Activated T-cell treated with anti-CD3 and anti-CD28 coated beads, Interleukin-2, amount 50 U/mL, for 24 hours (primary cell): ENCODE measurements around the gene IMP3.

Experiments
- DNase-seq: peaks from one replicate; pipeline ENCODE4 v3.0.0-alpha.2; 2020
- H3K27ac Mint-ChIP-seq: 2 replicates; pipeline ENCODE4 v1.8.0; 2020; ENCODE audit warnings: mild to moderate bottlenecking, mixed read lengths
- H3K27me3 Mint-ChIP-seq: 2 replicates; pipeline ENCODE4 v1.8.0; 2020; ENCODE audit warnings: mixed read lengths
- H3K36me3 Mint-ChIP-seq: 2 replicates; pipeline ENCODE4 v1.8.0; 2020; ENCODE audit warnings: low read depth, mixed read lengths
- H3K4me1 Mint-ChIP-seq: 2 replicates; pipeline ENCODE4 v1.8.0; 2020; ENCODE audit warnings: low read depth, mixed read lengths
- H3K4me3 Mint-ChIP-seq: 2 replicates; pipeline ENCODE4 v1.8.0; 2020; ENCODE audit warnings: mild to moderate bottlenecking, moderate library complexity, mixed read lengths
- H3K9me3 Mint-ChIP-seq: 2 replicates; pipeline ENCODE4 v1.8.0; 2020; ENCODE audit warnings: mixed read lengths

The IMP3 gene

GRCh38 chr15:75590239-75590638 lies 49.8 kb downstream of the IMP3 start:
- peak overlapping the region; percentile 18 for H3K27ac Mint-ChIP-seq
- DNase-seq, result no peak

More at GRCh38 chr15:75590239-75590638, 49.8 kb downstream of the IMP3 start:
- peaks cover 56% of the 10 kb centered on the region for H3K36me3 Mint-ChIP-seq
- H3K27me3 Mint-ChIP-seq, result no peaks in the 10 kb centered on the region
- H3K9me3 Mint-ChIP-seq, result no peaks in the 10 kb centered on the region
- H3K4me1 Mint-ChIP-seq, result peaks cover 12% of the 10 kb centered on the region
- H3K4me3 Mint-ChIP-seq, result no peak overlapping the region
